SK-N-DZ (cell line): ENCODE data around the gene PTPRH.
"Not testable (repeated sequence)": the region's sequence is repeated elsewhere in the genome, so short reads cannot be mapped to it uniquely, and the experiment has no call there.

ENCODE experiments used
- DNase-seq: peaks from one replicate; pipeline ENCODE4 v3.0.0-alpha.2; 2015; ENCODE audit warnings: low spot score

PTPRH gene

GRCh38 chr19:55160128-55160985, 48.9 kb downstream of the PTPRH start:
- peak; percentile 68 for DNase-seq

- DNase-seq = no peak
These were observed 50.2 kb downstream of the PTPRH start for GRCh38 chr19:55158848-55159749.

GRCh38 chr19:55158423-55158822, 50.9 kb downstream of the PTPRH start:
- no peak for DNase-seq

- DNase-seq = no peak
These were observed 52.0 kb downstream of the PTPRH start, which contains the start of gene TNNI3 for GRCh38 chr19:55157064-55157908. TSS of gene TNNI3 (minus strand) at chr19:55157732. CDS start at chr19:55157589, 143 bp downstream.

GRCh38 chr19:55156202-55157063, 52.9 kb downstream of the PTPRH start:
- peak; percentile 66 for DNase-seq

GRCh38 chr19:55155784-55156183, 53.5 kb downstream of the PTPRH start:
- not testable (repeated sequence) for DNase-seq

- no peak for DNase-seq
These were observed 55.5 kb downstream of the PTPRH start for GRCh38 chr19:55153652-55154264.

- DNase-seq = no peak
These were observed 57.3 kb downstream of the PTPRH start for GRCh38 chr19:55152017-55152416.

- no peak for DNase-seq
These were observed 60.0 kb downstream of the PTPRH start, which contains the start of gene TNNT1 for GRCh38 chr19:55149078-55150003. TSS of gene TNNT1 (minus strand) at chr19:55149206. CDS start at chr19:55147157, 2,049 bp downstream.

GRCh38 chr19:55147545-55148251, 61.6 kb downstream of the PTPRH start:
- no peak for DNase-seq

- DNase-seq = peak; percentile 46
These were observed 62.5 kb downstream of the PTPRH start for GRCh38 chr19:55146705-55147273.

- DNase-seq = peak; percentile 35
These were observed 63.1 kb downstream of the PTPRH start for GRCh38 chr19:55146078-55146704.

- no peak for DNase-seq
These were observed 64.1 kb downstream of the PTPRH start for GRCh38 chr19:55145232-55145631.

- DNase-seq = no peak
These were observed 67.6 kb downstream of the PTPRH start for GRCh38 chr19:55141696-55142095.

- DNase-seq = no peak
These were observed 71.4 kb downstream of the PTPRH start for GRCh38 chr19:55137915-55138314.

- no peak for DNase-seq
These were observed 72.8 kb downstream of the PTPRH start for GRCh38 chr19:55136399-55137102.

- no peak for DNase-seq
These were observed 74.6 kb downstream of the PTPRH start for GRCh38 chr19:55134736-55135135.
